SKM-1 (cell line): ENCODE measurements around the gene ZNF764.
"Not testable (repeated sequence)": the region's sequence is repeated elsewhere in the genome, so short reads cannot be mapped to it uniquely, and the experiment has no call there.

Experiments
- DNase-seq: peaks from one replicate; lab custom pipeline; 2025; ENCODE audit not compliant: unreplicated experiment; lab: John Stamatoyannopoulos, UW

The ZNF764 gene

GRCh38 chr16:30557957-30558788, at the start of gene ZNF764:
Gene ZNF764 (minus strand): TSS chr16:30558374. CDS start chr16:30558182, 192 bp downstream.
- peak; percentile 92 for DNase-seq

DNA sequence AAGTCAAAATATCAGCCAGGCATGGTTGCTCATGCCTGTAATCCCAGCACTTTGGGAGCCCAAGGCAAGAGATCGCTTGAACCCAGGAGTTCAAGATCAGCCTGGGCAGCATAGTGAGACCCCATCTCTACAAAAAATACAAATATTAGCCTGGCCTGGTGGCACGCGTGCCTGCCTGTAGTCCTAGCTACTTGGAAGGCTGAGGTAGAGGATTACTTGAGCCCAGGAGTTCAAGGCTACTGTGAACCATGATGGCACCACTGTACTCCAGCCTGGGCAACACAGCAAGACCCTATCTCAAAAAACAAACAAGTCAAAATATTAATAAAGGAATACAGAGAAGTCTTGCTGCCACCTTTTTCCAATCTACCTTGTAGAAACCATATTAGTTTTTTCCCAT, 47.8 kb upstream of the ZNF764 start:
- no peak for DNase-seq

GRCh38 chr16:30605158-30605557, 47.0 kb upstream of the ZNF764 start:
- no peak for DNase-seq

DNA sequence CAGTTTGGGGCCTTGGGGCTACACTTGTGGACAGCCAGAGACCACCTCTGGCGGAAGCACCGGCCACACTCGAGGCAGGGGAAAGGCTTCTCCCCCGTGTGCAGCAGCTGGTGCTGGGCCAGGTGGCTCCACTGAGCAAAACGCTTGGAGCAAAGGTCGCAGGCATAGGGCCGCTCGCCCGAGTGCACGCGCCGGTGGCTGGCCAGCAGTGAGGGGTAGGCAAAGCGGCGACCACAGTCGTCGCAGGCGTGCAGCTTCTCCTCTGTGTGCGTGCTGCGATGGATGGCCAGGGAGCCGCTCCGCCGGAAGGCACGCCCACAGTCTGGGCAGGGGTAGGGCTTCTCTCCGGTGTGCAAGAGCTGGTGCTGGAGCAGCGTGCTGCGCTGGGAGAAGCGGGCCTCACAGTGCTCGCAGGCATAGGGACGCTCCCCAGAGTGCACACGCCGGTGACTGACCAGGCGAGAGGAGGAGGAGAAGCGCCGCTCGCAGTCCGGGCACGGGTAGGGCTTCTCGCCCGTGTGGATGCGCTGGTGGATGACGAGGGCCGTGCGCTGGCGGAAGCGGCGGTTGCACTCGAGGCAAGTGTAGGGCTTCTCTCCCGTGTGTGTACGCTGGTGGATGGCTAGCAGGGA, 46.3 kb upstream of the ZNF764 start:
- DNase-seq: no peak

DNA sequence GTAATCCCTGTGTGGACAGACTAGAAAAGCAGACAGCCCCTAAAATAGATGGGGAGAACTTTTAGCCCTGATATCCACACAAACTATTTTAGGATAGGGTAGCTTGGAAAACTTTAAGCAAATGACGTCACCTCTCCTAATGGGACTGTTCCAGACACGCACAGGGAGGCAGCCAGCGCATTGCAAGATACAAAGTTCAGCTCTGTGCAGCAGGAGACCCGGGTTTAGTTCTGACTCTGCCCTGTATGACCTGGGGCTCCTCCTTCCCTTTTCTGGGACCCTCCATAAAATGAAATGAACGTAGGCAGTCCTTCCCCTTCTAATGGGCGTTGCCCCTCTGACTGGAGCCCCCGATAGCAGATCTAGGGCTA, 45.8 kb upstream of the ZNF764 start:
- DNase-seq: no peak

- DNase-seq: no peak
Observed at GRCh38 chr16:30602616-30603277, 44.6 kb upstream of the ZNF764 start.

GRCh38 chr16:30601966-30602365, 43.8 kb upstream of the ZNF764 start:
- peak; percentile 13 for DNase-seq

GRCh38 chr16:30600929-30601328, 42.8 kb upstream of the ZNF764 start:
- DNase-seq: no peak

- DNase-seq: no peak
Observed at GRCh38 chr16:30600215-30600614, 42.0 kb upstream of the ZNF764 start.

- no peak for DNase-seq
Observed at GRCh38 chr16:30592871-30593270, 34.7 kb upstream of the ZNF764 start.

GRCh38 chr16:30590869-30591268, 32.7 kb upstream of the ZNF764 start:
- DNase-seq: not testable (repeated sequence)

DNA sequence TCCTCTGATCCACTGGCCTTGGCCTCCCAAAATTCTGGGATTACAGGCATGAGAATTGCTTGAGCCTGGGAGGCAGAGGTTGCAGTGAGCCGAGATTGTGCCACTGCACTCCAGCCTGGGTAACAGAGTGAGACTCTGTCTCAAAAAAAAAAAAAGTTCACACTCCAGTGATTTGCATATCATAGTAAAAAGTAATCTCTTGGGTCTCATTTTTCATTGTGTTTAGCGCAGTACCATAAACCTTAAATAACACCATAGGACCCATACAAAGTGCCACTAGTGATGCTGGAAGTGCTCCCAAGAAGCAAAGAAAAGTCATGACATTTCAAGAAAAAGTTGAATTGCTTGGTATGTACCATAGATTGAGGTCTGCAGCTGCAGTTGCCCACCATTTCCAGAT, 31.4 kb upstream of the ZNF764 start:
- DNase-seq: not testable (repeated sequence)

- DNase-seq: no peak
Observed at GRCh38 chr16:30588651-30589050, 30.5 kb upstream of the ZNF764 start.

- DNase-seq: peak; percentile 97
Observed at GRCh38 chr16:30585400-30586191, 27.4 kb upstream of the ZNF764 start, which contains the start of gene ZNF785. Gene ZNF785 (minus strand): TSS chr16:30585697. CDS start chr16:30585611, 86 bp downstream.

GRCh38 chr16:30585022-30585399, 26.8 kb upstream of the ZNF764 start:
- no peak for DNase-seq

- DNase-seq: no peak
Observed at GRCh38 chr16:30582611-30583340, 24.6 kb upstream of the ZNF764 start.

DNA sequence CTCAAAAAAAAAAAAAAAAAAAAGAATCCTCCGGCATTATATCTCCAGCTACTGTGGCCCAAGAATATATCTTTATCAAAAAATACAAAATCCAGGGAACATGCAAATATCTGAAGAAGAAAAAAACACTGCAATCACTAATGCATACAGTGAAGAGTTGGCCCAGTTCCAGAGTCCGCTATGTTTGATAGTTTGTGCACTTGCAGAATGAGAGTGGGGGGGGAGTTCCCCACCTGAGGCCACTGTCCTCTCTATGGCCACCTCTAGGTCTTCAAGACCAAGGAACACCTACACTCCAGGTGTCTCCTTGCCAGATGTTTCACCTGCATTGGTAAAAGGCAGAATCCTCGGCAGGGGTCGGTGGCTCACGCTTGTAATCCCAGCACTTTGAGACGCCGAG, 23.3 kb upstream of the ZNF764 start:
- DNase-seq: no peak

GRCh38 chr16:30574678-30575077, 16.5 kb upstream of the ZNF764 start:
- DNase-seq: no peak

DNA sequence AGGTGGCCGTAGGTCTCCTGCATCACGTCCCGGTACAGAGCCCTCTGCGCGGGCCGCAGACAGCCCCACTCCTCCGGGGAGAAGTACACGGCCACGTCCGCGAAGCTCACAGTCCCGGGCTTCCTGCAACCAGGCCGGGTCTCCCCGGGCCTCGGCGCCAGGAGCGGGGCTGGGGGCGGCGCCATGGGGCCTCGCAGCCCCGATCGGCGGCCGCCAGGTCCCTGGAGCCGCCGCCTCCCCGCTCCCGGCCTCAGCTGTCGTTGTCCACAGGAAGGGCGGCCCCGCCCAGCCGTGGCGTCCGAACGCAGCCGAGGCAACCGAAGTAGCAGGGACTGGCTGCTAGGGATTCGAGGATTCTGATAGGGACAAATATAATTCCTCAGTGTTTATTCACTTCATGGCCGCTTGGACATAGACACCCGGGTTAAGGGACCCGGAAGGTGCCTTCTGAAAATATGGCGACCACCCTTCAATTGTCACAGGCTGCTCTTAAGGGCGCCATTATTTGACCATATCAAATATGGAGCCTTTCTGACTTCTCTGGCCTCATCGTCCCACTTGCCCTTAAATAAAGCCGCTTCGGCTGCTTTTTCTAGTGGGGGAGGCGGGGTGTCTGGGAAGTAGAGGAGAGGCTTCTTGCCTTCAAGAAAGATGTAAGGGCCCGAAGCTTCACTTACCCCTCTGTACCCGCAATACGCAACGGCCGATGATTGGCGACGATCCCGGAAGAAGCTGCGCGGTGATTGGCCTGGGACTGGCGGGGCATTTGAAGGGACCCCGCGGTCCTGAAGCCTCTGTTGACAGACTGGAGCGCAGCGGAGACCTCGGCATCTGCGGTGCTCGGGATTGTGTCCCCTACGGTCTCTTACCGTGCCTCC, 13.5 kb upstream of the ZNF764 start, which contains the start of gene ZNF688:
TSS of gene ZNF688 (minus strand) at position 270 of the 878 bp plus-strand sequence. CDS start at position 185, 85 bp downstream.
- peak; percentile 97 for DNase-seq
